Nephron progenitor cell (in vitro differentiated cells): ENCODE results near the gene PAQR5.

Experiments
- DNase-seq: peaks from one replicate; pipeline ENCODE4 v3.0.0; 2021
- H3K27ac Mint-ChIP-seq: 2 replicates; pipeline ENCODE4 v1.8.0; 2021; ENCODE audit warnings: mild to moderate bottlenecking, moderate library complexity, mixed read lengths
- H3K27me3 Mint-ChIP-seq: 2 replicates; pipeline ENCODE4 v1.8.0; 2021; ENCODE audit warnings: mild to moderate bottlenecking, low read depth, mixed read lengths; ENCODE audit not compliant: poor library complexity
- H3K36me3 Mint-ChIP-seq: 2 replicates; pipeline ENCODE4 v1.8.0; 2021; ENCODE audit warnings: low read depth, mixed read lengths
- H3K4me1 Mint-ChIP-seq: 2 replicates; pipeline ENCODE4 v1.8.0; 2021; ENCODE audit warnings: mixed read lengths
- H3K4me3 Mint-ChIP-seq: 2 replicates; pipeline ENCODE4 v1.8.0; 2021; ENCODE audit warnings: mild to moderate bottlenecking, moderate library complexity, mixed read lengths
- H3K9me3 Mint-ChIP-seq: 2 replicates; pipeline ENCODE4 v1.8.0; 2021; ENCODE audit warnings: mild to moderate bottlenecking, moderate library complexity, mixed read lengths
- TF ChIP-seq, protein P1 (sequence below): fragments of 200-600 bp; sonication (generic); IDR thresholded peaks from 2 replicates; pipeline ENCODE4 v1.5.0; 2021; ENCODE audit warnings: antibody characterized with exemption

Gene PAQR5, protein sequence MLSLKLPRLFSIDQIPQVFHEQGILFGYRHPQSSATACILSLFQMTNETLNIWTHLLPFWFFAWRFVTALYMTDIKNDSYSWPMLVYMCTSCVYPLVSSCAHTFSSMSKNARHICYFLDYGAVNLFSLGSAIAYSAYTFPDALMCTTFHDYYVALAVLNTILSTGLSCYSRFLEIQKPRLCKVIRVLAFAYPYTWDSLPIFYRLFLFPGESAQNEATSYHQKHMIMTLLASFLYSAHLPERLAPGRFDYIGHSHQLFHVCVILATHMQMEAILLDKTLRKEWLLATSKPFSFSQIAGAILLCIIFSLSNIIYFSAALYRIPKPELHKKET

DNA sequence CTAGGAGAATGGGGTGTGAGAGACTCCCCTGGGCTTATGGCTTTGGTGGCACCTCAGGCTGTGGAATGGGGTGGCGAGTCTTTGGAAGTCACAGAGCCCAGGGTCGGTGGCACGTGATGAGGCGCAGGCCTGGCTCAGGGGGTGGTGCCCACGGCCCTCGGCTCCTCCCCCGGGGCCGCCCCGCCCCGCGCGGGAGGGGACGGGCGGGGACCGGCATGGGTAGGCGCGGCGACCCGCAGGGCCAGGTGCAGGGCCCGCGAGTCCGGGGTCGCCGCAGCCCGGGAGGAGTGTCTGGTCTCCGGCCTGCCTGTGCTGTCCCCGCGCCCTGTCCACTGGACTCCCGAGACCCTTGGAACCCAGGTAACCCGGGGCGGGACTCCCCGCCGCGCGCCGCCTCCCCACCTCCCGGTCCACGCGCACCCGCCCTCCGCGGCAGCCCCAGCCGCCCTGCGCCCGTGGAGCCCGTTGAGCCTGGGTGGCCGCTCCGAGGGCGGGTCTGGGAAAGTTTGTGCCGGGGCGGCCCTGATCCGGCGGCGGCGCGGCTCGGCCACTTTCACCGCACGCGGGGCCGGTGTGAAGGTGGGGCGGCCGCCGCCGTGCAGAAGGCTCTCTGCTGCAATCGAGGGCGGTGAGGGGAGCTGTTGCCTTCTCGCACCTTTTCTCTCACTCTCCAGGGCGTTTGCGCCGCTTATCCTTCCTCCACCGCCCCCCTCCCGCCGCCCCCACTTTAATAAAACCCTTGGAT is at the start of gene PAQR5:
TSS of gene PAQR5 (plus strand) at position 216 of the 745 bp plus-strand sequence. CDS start 61,169 bp downstream, outside the sequence.
- TF ChIP-seq, protein P1, sequence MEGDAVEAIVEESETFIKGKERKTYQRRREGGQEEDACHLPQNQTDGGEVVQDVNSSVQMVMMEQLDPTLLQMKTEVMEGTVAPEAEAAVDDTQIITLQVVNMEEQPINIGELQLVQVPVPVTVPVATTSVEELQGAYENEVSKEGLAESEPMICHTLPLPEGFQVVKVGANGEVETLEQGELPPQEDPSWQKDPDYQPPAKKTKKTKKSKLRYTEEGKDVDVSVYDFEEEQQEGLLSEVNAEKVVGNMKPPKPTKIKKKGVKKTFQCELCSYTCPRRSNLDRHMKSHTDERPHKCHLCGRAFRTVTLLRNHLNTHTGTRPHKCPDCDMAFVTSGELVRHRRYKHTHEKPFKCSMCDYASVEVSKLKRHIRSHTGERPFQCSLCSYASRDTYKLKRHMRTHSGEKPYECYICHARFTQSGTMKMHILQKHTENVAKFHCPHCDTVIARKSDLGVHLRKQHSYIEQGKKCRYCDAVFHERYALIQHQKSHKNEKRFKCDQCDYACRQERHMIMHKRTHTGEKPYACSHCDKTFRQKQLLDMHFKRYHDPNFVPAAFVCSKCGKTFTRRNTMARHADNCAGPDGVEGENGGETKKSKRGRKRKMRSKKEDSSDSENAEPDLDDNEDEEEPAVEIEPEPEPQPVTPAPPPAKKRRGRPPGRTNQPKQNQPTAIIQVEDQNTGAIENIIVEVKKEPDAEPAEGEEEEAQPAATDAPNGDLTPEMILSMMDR, result no peak
- Mint-ChIP-seq H3K4me3 (peak within 1 kb of the TSS; percentile 77), H3K36me3 (no peaks in the 10 kb centered on the region), H3K27ac (no peak within 1 kb of the TSS), H3K9me3 (no peaks in the 10 kb centered on the region), H3K27me3 (peaks cover 68% of the 10 kb centered on the region), H3K4me1 (peaks cover 6% of the 10 kb centered on the region)
- peak; percentile 63 for DNase-seq

DNA sequence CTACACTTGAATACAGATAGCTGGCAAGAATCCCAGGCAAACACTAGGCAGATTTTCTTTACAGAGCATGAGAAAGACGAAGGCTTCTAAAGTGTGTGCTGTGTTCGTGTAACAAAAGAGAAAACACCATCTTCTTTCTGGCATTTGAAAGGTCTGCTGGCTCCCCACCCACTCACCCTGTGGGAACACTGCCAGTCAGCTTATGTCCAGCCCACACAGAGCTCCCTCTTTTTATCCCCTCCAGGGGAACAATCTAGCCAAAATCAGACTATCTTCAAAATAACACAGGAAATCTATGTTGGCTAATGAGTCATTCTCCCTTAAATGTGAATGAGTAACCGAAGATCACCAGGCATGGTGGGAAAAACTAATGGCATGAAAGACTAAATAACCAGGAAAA is 45.6 kb upstream of the PAQR5 start:
- no peak for DNase-seq
- no peak overlapping the region for H3K27ac Mint-ChIP-seq
- TF ChIP-seq, protein P1, result no peak
- no peaks in the 10 kb centered on the region for H3K4me1 Mint-ChIP-seq
- H3K4me3 Mint-ChIP-seq, result no peak overlapping the region
- peaks cover 4% of the 10 kb centered on the region for H3K9me3 Mint-ChIP-seq
- peaks cover 3% of the 10 kb centered on the region for H3K27me3 Mint-ChIP-seq
- peaks cover 32% of the 10 kb centered on the region for H3K36me3 Mint-ChIP-seq

DNA sequence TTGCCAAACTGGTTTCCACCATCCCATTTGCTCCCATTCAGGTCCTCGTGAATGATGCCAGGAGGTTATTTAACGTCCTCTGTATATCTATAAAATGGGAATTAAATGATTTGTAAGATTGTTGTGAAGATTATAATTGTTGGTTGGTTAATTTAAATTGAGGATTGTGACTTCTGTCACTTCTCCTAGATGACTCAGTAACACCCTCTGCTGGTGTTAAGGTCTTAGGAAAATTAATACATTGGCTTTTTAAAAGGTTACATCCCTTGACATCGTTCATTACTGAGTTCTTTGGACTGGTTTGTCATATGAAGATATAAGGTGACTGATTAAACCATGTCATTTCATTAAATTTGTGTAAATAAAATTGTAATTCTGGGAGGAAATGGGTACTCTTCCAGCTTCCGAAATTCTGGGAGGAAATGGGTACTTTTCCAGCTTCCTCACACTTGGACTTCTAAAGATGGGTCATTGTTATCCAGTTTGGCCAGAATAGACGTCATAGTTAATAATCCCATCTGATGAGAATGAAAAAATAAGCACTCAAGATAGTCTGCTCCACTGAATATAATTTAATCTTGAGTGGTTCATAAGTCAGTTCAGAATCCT is 33.3 kb upstream of the PAQR5 start:
- Mint-ChIP-seq H3K27ac (no peak overlapping the region), H3K27me3 (no peaks in the 10 kb centered on the region), H3K4me3 (no peak overlapping the region), H3K4me1 (no peaks in the 10 kb centered on the region), H3K36me3 (no peaks in the 10 kb centered on the region), H3K9me3 (no peaks in the 10 kb centered on the region)
- TF ChIP-seq, protein P1, result peak; percentile 53
- DNase-seq, result no peak

DNA sequence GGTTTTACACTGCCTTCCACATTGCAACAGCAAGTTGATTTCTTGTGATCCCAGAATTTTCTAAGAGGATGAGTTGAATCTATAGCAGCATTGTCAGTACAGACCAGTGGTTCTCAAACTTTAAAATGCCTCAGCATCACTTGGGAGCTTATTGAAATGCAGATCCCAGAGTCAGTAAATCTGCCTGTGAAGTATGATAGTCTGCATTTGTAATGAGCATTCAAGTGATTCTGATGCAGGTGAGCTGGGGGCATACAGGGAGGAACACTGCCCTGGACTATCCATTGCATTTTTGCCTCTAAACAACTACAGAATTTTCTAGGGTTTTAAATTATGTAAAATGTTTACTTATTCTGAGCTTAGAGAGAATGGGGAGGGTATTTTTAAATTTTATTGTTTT is 27.5 kb upstream of the PAQR5 start:
- Mint-ChIP-seq H3K27ac (peak overlapping the region; percentile 36), H3K4me3 (no peak overlapping the region), H3K9me3 (no peaks in the 10 kb centered on the region), H3K27me3 (peaks cover 2% of the 10 kb centered on the region), H3K4me1 (peaks cover 33% of the 10 kb centered on the region), H3K36me3 (no peaks in the 10 kb centered on the region)
- TF ChIP-seq, protein P1, result no peak
- DNase-seq, result no peak

DNA sequence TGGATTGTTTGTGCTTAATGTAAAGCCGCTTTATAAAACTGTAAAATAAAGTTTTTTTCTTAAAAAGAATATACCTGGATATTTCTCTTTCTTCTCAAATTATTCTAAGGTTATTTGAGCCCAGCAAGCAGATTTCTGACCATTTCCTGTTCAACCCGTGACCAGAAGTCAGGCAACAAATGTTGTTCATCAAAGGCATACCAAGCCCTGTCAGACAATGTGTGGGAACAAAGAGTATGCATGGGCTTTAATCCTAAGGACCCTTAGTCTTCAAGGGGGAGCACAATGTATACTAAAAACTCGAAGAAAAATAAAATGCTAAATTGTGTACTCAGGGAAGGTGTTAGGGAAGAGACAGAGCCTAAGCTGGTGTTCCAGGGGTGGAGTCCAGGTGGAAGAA is 26.6 kb upstream of the PAQR5 start:
- no peaks in the 10 kb centered on the region for H3K9me3 Mint-ChIP-seq
- no peaks in the 10 kb centered on the region for H3K36me3 Mint-ChIP-seq
- H3K27ac Mint-ChIP-seq, result no peak overlapping the region
- H3K4me1 Mint-ChIP-seq, result peaks cover 35% of the 10 kb centered on the region
- TF ChIP-seq, protein P1, result no peak
- peaks cover 2% of the 10 kb centered on the region for H3K27me3 Mint-ChIP-seq
- DNase-seq, result no peak
- no peak overlapping the region for H3K4me3 Mint-ChIP-seq
